HFFc6 (cell line): ENCODE measurements around the gene SLC16A12. TPM values are rescaled to one million over a fixed set of nuclear protein-coding genes. Genes with fewer than 3 reads are reported as not detected.
A peak's percentile ranks its signal among the peaks of the same experiment; 100 is the strongest.

Experiments used
- DNase-seq: peaks from one replicate; pipeline ENCODE4 v3.0.0-alpha.2; 2018
- H3K27ac Mint-ChIP-seq: 2 replicates; pipeline ENCODE4 v1.8.0; 2020; ENCODE audit warnings: mild to moderate bottlenecking, mixed read lengths
- H3K27me3 Mint-ChIP-seq: 2 replicates; pipeline ENCODE4 v1.8.0; 2021; ENCODE audit warnings: mild to moderate bottlenecking, moderate library complexity, mixed read lengths; ENCODE audit not compliant: insufficient read depth
- H3K36me3 Mint-ChIP-seq: 2 replicates; pipeline ENCODE4 v1.8.0; 2021; ENCODE audit warnings: low read depth, mixed read lengths
- H3K4me1 Mint-ChIP-seq: 2 replicates; pipeline ENCODE4 v1.8.0; 2020; ENCODE audit warnings: low read depth, mixed read lengths
- H3K4me3 Mint-ChIP-seq: 2 replicates; pipeline ENCODE4 v1.8.0; 2020; ENCODE audit warnings: mild to moderate bottlenecking, moderate library complexity, mixed read lengths
- H3K9me3 Mint-ChIP-seq: 2 replicates; pipeline ENCODE4 v1.8.0; 2020; ENCODE audit warnings: mild to moderate bottlenecking, mixed read lengths
- total RNA-seq, 6 experiments: library from RNA; stranded (reverse); fragmentation: NEBNext Ultra II Directional; extraction: Animal tissue kit (Norgen Biotek cat#: 25700); gene quantifications; 2 replicates in 1 of 6; 3 replicates in 5 of 6; pipeline ENCODE4 v1.2.3, GENCODE V29; 2021
- TF ChIP-seq, protein P1 (sequence below): fragments of 200-600 bp; sonication (generic); IDR thresholded peaks from 2 replicates; pipeline ENCODE4 v1.5.0; 2021; ENCODE audit warnings: antibody characterized with exemption, mild to moderate bottlenecking

Gene SLC16A12
- total RNA-seq, 6 experiments from 2014 or later, result not detected

DNA sequence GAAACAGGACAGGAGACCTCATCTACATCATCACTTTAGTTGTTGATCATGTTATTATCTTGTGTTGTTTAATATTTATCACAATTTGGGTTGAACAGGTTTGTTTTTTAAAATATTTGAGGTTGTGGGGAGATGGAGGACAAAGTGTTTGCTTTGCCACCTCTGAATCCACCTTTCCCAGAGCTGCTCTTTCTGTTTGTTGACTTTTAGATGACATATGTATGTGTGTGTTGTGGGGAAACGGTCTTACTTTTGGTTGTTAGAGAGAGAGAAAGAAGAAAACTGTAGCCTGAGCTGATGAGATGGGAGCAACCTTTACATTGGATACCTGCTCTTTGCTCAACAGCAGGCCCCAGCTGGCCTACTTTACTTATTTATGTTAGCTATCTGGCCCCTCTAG, 19.0 kb upstream of the SLC16A12 start:
- Mint-ChIP-seq H3K27ac (no peak overlapping the region), H3K9me3 (no peaks in the 10 kb centered on the region), H3K27me3 (peaks cover 7% of the 10 kb centered on the region), H3K36me3 (no peaks in the 10 kb centered on the region), H3K4me3 (no peak overlapping the region), H3K4me1 (peaks cover 32% of the 10 kb centered on the region)
- TF ChIP-seq, protein P1, sequence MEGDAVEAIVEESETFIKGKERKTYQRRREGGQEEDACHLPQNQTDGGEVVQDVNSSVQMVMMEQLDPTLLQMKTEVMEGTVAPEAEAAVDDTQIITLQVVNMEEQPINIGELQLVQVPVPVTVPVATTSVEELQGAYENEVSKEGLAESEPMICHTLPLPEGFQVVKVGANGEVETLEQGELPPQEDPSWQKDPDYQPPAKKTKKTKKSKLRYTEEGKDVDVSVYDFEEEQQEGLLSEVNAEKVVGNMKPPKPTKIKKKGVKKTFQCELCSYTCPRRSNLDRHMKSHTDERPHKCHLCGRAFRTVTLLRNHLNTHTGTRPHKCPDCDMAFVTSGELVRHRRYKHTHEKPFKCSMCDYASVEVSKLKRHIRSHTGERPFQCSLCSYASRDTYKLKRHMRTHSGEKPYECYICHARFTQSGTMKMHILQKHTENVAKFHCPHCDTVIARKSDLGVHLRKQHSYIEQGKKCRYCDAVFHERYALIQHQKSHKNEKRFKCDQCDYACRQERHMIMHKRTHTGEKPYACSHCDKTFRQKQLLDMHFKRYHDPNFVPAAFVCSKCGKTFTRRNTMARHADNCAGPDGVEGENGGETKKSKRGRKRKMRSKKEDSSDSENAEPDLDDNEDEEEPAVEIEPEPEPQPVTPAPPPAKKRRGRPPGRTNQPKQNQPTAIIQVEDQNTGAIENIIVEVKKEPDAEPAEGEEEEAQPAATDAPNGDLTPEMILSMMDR, result no peak
- no peak for DNase-seq

DNA sequence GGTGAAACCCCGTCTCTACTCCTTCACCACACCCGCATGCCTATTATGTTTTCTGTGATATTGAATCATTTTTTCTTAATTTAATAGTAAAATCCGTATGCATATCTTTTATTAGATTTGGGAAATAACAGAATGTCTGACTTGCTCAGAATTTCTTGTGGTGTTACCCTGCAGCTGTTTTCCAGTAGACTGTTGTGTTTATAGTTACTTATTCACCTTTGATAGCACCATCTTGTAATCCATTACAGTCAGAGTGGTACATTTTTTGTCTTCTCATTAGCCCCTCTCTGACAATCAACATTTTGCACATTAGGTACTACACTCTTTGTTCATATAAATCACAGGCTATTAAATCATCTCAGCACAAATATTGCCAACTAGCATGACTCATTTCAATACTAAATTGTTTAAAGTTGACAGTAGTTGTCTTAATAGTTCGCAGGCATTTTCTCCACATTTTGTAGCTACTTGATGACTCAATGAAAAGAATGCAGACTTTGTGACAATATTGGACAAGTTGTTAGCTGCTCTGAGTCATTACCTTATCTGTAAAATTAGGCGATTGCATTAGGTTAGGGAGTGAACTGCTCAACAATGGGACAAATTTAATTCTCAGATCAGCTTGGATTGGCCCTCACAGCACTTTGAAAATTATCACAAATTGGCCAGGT, 17.8 kb upstream of the SLC16A12 start:
- Mint-ChIP-seq H3K27ac (no peak overlapping the region), H3K4me1 (peaks cover 32% of the 10 kb centered on the region), H3K9me3 (no peaks in the 10 kb centered on the region), H3K27me3 (peaks cover 6% of the 10 kb centered on the region), H3K4me3 (no peak overlapping the region), H3K36me3 (no peaks in the 10 kb centered on the region)
- TF ChIP-seq, protein P1, result no peak
- DNase-seq, result peak; percentile 93

DNA sequence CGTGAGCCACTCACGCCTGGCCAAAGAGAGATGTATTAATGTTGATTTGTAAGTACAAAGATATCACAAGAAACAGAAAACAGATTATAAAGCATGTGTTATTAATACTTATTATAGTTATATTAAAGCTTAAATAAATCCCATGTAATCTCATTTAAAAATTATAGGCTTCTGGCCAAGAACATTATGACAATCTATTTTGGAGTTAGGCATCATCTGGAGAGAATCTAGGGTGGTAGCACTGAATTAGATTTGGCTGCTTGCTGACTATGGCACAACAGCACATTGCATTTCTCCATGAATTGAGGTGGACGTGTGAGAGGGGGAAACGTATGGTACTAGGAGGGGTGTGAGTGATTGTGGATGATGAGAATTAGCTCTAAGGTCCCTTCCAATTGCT, 16.8 kb upstream of the SLC16A12 start:
- Mint-ChIP-seq H3K27ac (no peak overlapping the region), H3K36me3 (no peaks in the 10 kb centered on the region), H3K27me3 (peaks cover 6% of the 10 kb centered on the region), H3K4me3 (no peak overlapping the region), H3K9me3 (no peaks in the 10 kb centered on the region), H3K4me1 (peaks cover 32% of the 10 kb centered on the region)
- DNase-seq, result no peak
- TF ChIP-seq, protein P1, result no peak

DNA sequence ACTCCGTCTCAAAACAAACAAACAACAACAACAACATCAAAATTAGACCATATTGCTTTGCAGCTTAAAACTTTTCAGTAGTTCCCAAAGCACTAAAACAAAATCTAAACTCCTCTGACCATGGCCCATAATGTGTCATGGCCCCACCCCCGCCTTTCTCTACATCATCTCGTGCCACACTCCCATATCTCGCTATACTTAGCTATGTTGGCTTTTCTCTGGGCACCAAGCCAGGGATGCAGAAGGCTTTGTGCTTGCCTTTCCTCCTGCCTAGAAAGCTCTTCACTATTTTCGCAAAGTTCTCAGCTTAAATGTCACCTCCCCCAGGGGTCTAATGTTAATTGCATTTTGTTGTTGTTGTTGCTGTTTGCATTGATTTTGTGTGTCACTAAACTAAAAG, 15.1 kb upstream of the SLC16A12 start:
- TF ChIP-seq, protein P1, result no peak
- Mint-ChIP-seq H3K27ac (no peak overlapping the region), H3K36me3 (no peaks in the 10 kb centered on the region), H3K4me1 (peaks cover 32% of the 10 kb centered on the region), H3K4me3 (no peak overlapping the region), H3K27me3 (peaks cover 6% of the 10 kb centered on the region; the same call in 1 of the 2 replicates), H3K9me3 (peaks cover 7% of the 10 kb centered on the region; the same call in 1 of the 2 replicates)
- no peak for DNase-seq

DNA sequence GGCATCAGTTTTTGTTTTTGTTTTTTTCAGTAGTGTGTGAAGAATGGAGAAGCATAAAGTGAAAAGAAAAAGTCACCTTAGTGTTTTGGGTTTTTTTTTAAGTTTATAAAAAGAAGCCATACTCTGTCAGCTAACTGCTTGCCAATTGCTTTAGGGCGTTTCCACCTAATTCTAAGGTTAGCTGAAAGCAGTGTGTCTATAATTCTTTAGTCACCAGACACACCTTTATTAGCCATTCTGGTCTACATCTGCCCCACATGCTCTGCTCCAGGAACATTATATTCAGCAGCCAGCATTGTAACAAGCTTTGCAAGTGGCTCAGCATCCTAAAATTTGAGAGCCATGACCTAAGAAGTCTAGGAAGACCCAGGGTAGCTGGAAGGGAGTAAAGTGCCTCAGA, 14.1 kb upstream of the SLC16A12 start:
- no peak overlapping the region for H3K27ac Mint-ChIP-seq
- peaks cover 29% of the 10 kb centered on the region for H3K4me1 Mint-ChIP-seq

More for the DNA sequence above, 14.1 kb upstream of the SLC16A12 start:
- no peak for DNase-seq
- peaks cover 6% of the 10 kb centered on the region; the same call in 1 of the 2 replicates for H3K27me3 Mint-ChIP-seq
- TF ChIP-seq, protein P1, result no peak
- H3K36me3 Mint-ChIP-seq, result no peaks in the 10 kb centered on the region
- H3K9me3 Mint-ChIP-seq, result peaks cover 9% of the 10 kb centered on the region; the same call in 1 of the 2 replicates
- H3K4me3 Mint-ChIP-seq, result no peak overlapping the region
